NT2/D1 (cell line): Measurements from ENCODE around the gene ANKRD33.

Experiments
- SUZ12 ChIP-seq: IDR thresholded peaks from 2 replicates; pipeline ENCODE4 v1.6.1; 2011; ENCODE audit not compliant: insufficient read length, insufficient read depth; ENCODE audit errors: extremely low read depth
- YY1 ChIP-seq: IDR thresholded peaks from 2 replicates; pipeline ENCODE4 v1.6.1; 2011; ENCODE audit not compliant: insufficient read length, insufficient read depth
- ZNF274 ChIP-seq: IDR thresholded peaks from 2 replicates; pipeline ENCODE4 v1.6.1; 2011; ENCODE audit warnings: mild to moderate bottlenecking, low read depth, low read length

DNA sequence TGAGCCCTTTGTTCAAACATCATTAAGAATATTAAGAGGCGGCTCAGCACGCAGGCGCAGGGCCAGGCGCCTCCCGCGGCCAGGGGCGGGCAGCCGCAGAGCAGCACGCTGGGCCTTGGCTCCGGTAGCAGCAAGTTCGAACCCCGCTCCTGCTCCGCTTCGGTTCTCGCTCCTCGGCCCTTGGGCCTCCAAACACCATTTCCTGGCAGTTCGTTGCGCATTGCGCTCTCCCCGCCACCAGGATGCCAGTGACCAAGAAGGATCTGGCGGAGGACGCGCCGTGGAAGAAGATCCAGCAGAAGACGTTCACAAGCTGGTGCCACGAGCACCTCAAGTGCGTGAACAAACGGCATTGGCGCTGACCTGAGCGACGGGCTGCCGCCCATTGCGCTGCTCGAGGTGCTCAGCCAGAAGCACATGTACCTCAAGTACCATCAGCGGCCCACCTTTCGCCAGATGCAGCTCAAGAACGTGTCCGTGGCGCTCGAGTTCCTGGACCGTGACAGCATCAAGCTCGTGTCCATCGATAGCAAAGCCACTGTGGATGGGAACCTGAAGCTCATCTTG is 12.5 kb downstream of the ANKRD33 start:
- no peak for TF ChIP-seq ZNF274
- TF ChIP-seq SUZ12, result no peak
- no peak for TF ChIP-seq YY1
